ENCODE results near the gene COL1A1.

The COL1A1 gene

GRCh38 chr17:50210240-50211225, 9.1 kb upstream of the COL1A1 start:
- CTCF ChIA-PET = interaction anchor here (1.7 to 10.9 kb wide), 3 partner anchors 9 to 59 kb away, joined by 9 to 184 read pairs (median 83); partner anchors contain the start of genes COL1A1 and TMEM92

GRCh38 chr17:50209472-50210239, 8.2 kb upstream of the COL1A1 start:
- Histone ChIP-seq H3K4me1 (ENCODE audit: control extremely low read depth in 1 of 4, control insufficient read depth in 4 of 4, insufficient read depth in 4 of 4, low read length in 3 of 4) (peaks cover 0 to 12% (median 6%) of the 10 kb centered on the region in 4 experiments), H3K4me3 (ENCODE audit: control insufficient read depth in 1 of 7, extremely low read depth in 1 of 7, insufficient read depth in 4 of 7, low read depth in 2 of 7, low read length in 6 of 7) (no peak overlapping the region), H3K9me3 (ENCODE audit: control extremely low read depth in 1 of 5, control insufficient read depth in 4 of 5, insufficient read depth in 2 of 5, low read depth in 1 of 5, low read length in 4 of 5) (no peaks in the 10 kb centered on the region), H3K36me3 (ENCODE audit: control insufficient read depth in 4 of 4, insufficient read depth in 4 of 4, low read length in 3 of 4) (no peaks in the 10 kb centered on the region), H3K27ac (ENCODE audit: insufficient read depth in 1 of 2, low read depth in 1 of 2, low read length in 2 of 2, poor library complexity in 1 of 2, severe bottlenecking in 2 of 2) (no peak overlapping the region), H3K27me3 (replicated peaks in 2 of 5; ENCODE audit: control insufficient read depth in 4 of 5, insufficient read depth in 5 of 5, low read length in 4 of 5) (peaks cover 0 to 16% (median 6%) of the 10 kb centered on the region in 5 experiments)
- ChIA-PET POLR2A (no interaction called here), CTCF (interaction anchor here (0.8 to 10.9 kb wide), 5 partner anchors 9 to 102 kb away, joined by 3 to 276 read pairs (median 83); partner anchors contain the start of genes COL1A1 and TMEM92)
- WGBS (ENCODE audit: insufficient coverage) = 97% methylated on average over 14 of the region's 16 CpGs
- no peak for DNase-seq

More at GRCh38 chr17:50210240-50211225, 9.1 kb upstream of the COL1A1 start:
- H3K27ac ChIP-seq (ENCODE audit: insufficient read depth in 1 of 2, low read depth in 1 of 2, low read length in 2 of 2, poor library complexity in 1 of 2, severe bottlenecking in 2 of 2) = no peak overlapping the region
- WGBS (ENCODE audit: insufficient coverage) = 93% methylated on average over 8 of the region's 26 CpGs
- H3K4me1 ChIP-seq (ENCODE audit: control extremely low read depth in 1 of 4, control insufficient read depth in 4 of 4, insufficient read depth in 4 of 4, low read length in 3 of 4) = peaks cover 0 to 12% (median 6%) of the 10 kb centered on the region in 4 experiments
- H3K4me3 ChIP-seq (ENCODE audit: control insufficient read depth in 1 of 7, extremely low read depth in 1 of 7, insufficient read depth in 4 of 7, low read depth in 2 of 7, low read length in 6 of 7) = no peak overlapping the region
- no peaks in the 10 kb centered on the region for H3K9me3 ChIP-seq (ENCODE audit: control extremely low read depth in 1 of 5, control insufficient read depth in 4 of 5, insufficient read depth in 2 of 5, low read depth in 1 of 5, low read length in 4 of 5)
- H3K27me3 ChIP-seq (replicated peaks in 2 of 5; ENCODE audit: control insufficient read depth in 4 of 5, insufficient read depth in 5 of 5, low read length in 4 of 5) = peaks cover 0 to 14% (median 4%) of the 10 kb centered on the region in 5 experiments
- DNase-seq = no peak
- POLR2A ChIA-PET = no interaction called here
- H3K36me3 ChIP-seq (ENCODE audit: control insufficient read depth in 4 of 4, insufficient read depth in 4 of 4, low read length in 3 of 4) = no peaks in the 10 kb centered on the region

- H3K9me3 ChIP-seq (ENCODE audit: control extremely low read depth in 1 of 5, control insufficient read depth in 4 of 5, insufficient read depth in 2 of 5, low read depth in 1 of 5, low read length in 4 of 5) = no peaks in the 10 kb centered on the region
- ChIA-PET POLR2A (no interaction called here), CTCF (interaction anchor here (0.8 to 10.9 kb wide), 5 partner anchors 8 to 103 kb away, joined by 3 to 276 read pairs (median 83); partner anchors contain the start of genes COL1A1 and TMEM92)
- no peak overlapping the region for H3K4me3 ChIP-seq (ENCODE audit: control insufficient read depth in 1 of 7, extremely low read depth in 1 of 7, insufficient read depth in 4 of 7, low read depth in 2 of 7, low read length in 6 of 7)
- peaks cover 0 to 12% (median 6%) of the 10 kb centered on the region in 4 experiments for H3K4me1 ChIP-seq (ENCODE audit: control extremely low read depth in 1 of 4, control insufficient read depth in 4 of 4, insufficient read depth in 4 of 4, low read length in 3 of 4)
- H3K36me3 ChIP-seq (ENCODE audit: control insufficient read depth in 4 of 4, insufficient read depth in 4 of 4, low read length in 3 of 4) = no peaks in the 10 kb centered on the region
- peak overlapping the region in 1 of 2 experiments; percentile 61 for H3K27ac ChIP-seq (ENCODE audit: insufficient read depth in 1 of 2, low read depth in 1 of 2, low read length in 2 of 2, poor library complexity in 1 of 2, severe bottlenecking in 2 of 2)
- no peak for DNase-seq
- WGBS (ENCODE audit: insufficient coverage) = 93% methylated on average over 3 of the region's 6 CpGs
- H3K27me3 ChIP-seq (replicated peaks in 2 of 5; ENCODE audit: control insufficient read depth in 4 of 5, insufficient read depth in 5 of 5, low read length in 4 of 5) = peaks cover 0 to 16% (median 6%) of the 10 kb centered on the region in 5 experiments
Observed at GRCh38 chr17:50209133-50209471, 7.7 kb upstream of the COL1A1 start.

GRCh38 chr17:50208611-50209061, 7.2 kb upstream of the COL1A1 start:
- H3K4me3 ChIP-seq (ENCODE audit: control insufficient read depth in 1 of 7, extremely low read depth in 1 of 7, insufficient read depth in 4 of 7, low read depth in 2 of 7, low read length in 6 of 7) = no peak overlapping the region
- no peak for DNase-seq
- no peaks in the 10 kb centered on the region for H3K36me3 ChIP-seq (ENCODE audit: control insufficient read depth in 4 of 4, insufficient read depth in 4 of 4, low read length in 3 of 4)
- peaks cover 0 to 16% (median 6%) of the 10 kb centered on the region in 5 experiments for H3K27me3 ChIP-seq (replicated peaks in 2 of 5; ENCODE audit: control insufficient read depth in 4 of 5, insufficient read depth in 5 of 5, low read length in 4 of 5)
- H3K9me3 ChIP-seq (ENCODE audit: control extremely low read depth in 1 of 5, control insufficient read depth in 4 of 5, insufficient read depth in 2 of 5, low read depth in 1 of 5, low read length in 4 of 5) = no peaks in the 10 kb centered on the region
- ChIA-PET CTCF (interaction anchor here (0.9 to 10.9 kb wide), 4 partner anchors 8 to 86 kb away, joined by 3 to 276 read pairs (median 94); partner anchors contain the start of gene TMEM92), POLR2A (no interaction called here)
- H3K4me1 ChIP-seq (ENCODE audit: control extremely low read depth in 1 of 4, control insufficient read depth in 4 of 4, insufficient read depth in 4 of 4, low read length in 3 of 4) = peaks cover 0 to 12% (median 6%) of the 10 kb centered on the region in 4 experiments
- WGBS (ENCODE audit: insufficient coverage) = 84% methylated on average over 3 of the region's 3 CpGs
- H3K27ac ChIP-seq (ENCODE audit: insufficient read depth in 1 of 2, low read depth in 1 of 2, low read length in 2 of 2, poor library complexity in 1 of 2, severe bottlenecking in 2 of 2) = peak overlapping the region in 1 of 2 experiments; percentile 61

GRCh38 chr17:50207792-50208567, 6.5 kb upstream of the COL1A1 start:
- no peak for DNase-seq
- WGBS (ENCODE audit: insufficient coverage) = 91% methylated on average over 7 of the region's 8 CpGs
- Histone ChIP-seq H3K4me1 (ENCODE audit: control extremely low read depth in 1 of 4, control insufficient read depth in 4 of 4, insufficient read depth in 4 of 4, low read length in 3 of 4) (peaks cover 0 to 9% (median 5%) of the 10 kb centered on the region in 4 experiments), H3K9me3 (ENCODE audit: control extremely low read depth in 1 of 5, control insufficient read depth in 4 of 5, insufficient read depth in 2 of 5, low read depth in 1 of 5, low read length in 4 of 5) (no peaks in the 10 kb centered on the region), H3K27ac (ENCODE audit: insufficient read depth in 1 of 2, low read depth in 1 of 2, low read length in 2 of 2, poor library complexity in 1 of 2, severe bottlenecking in 2 of 2) (no peak overlapping the region), H3K36me3 (ENCODE audit: control insufficient read depth in 4 of 4, insufficient read depth in 4 of 4, low read length in 3 of 4) (no peaks in the 10 kb centered on the region), H3K4me3 (ENCODE audit: control insufficient read depth in 1 of 7, extremely low read depth in 1 of 7, insufficient read depth in 4 of 7, low read depth in 2 of 7, low read length in 6 of 7) (no peak overlapping the region), H3K27me3 (replicated peaks in 2 of 5; ENCODE audit: control insufficient read depth in 4 of 5, insufficient read depth in 5 of 5, low read length in 4 of 5) (peaks cover 0 to 19% (median 8%) of the 10 kb centered on the region in 5 experiments)
- ChIA-PET POLR2A (no interaction called here), CTCF (interaction anchor here (0.9 to 10.9 kb wide), 5 partner anchors 9 to 87 kb away, joined by 3 to 276 read pairs (median 4); partner anchors contain the start of gene TMEM92)

- Histone ChIP-seq H3K27me3 (replicated peaks in 2 of 5; ENCODE audit: control insufficient read depth in 4 of 5, insufficient read depth in 5 of 5, low read length in 4 of 5) (peaks cover 0 to 25% (median 15%) of the 10 kb centered on the region in 5 experiments), H3K27ac (ENCODE audit: insufficient read depth in 1 of 2, low read depth in 1 of 2, low read length in 2 of 2, poor library complexity in 1 of 2, severe bottlenecking in 2 of 2) (no peak overlapping the region), H3K36me3 (ENCODE audit: control insufficient read depth in 4 of 4, insufficient read depth in 4 of 4, low read length in 3 of 4) (no peaks in the 10 kb centered on the region), H3K9me3 (ENCODE audit: control extremely low read depth in 1 of 5, control insufficient read depth in 4 of 5, insufficient read depth in 2 of 5, low read depth in 1 of 5, low read length in 4 of 5) (no peaks in the 10 kb centered on the region), H3K4me1 (ENCODE audit: control extremely low read depth in 1 of 4, control insufficient read depth in 4 of 4, insufficient read depth in 4 of 4, low read length in 3 of 4) (peaks cover 0 to 9% (median 4%) of the 10 kb centered on the region in 4 experiments), H3K4me3 (ENCODE audit: control insufficient read depth in 1 of 7, extremely low read depth in 1 of 7, insufficient read depth in 4 of 7, low read depth in 2 of 7, low read length in 6 of 7) (no peak overlapping the region)
- WGBS (ENCODE audit: insufficient coverage) = 78% methylated on average over 5 of the region's 5 CpGs
- POLR2A ChIA-PET = no interaction called here
- no peak for DNase-seq
- CTCF ChIA-PET = interaction anchor here (1.0 to 10.9 kb wide), 4 partner anchors 10 to 88 kb away, joined by 4 to 276 read pairs (median 94); partner anchors contain the start of gene TMEM92
Observed at GRCh38 chr17:50207315-50207714, 5.9 kb upstream of the COL1A1 start.

Measured in common myeloid progenitor, CD34-positive (primary cell).